Neural cell (in vitro differentiated cells): ENCODE data around the gene SPATA13.

Experiments used
- EP300 ChIP-seq: fragments of 450-650 bp; conservative IDR thresholded peaks from 2 replicates; pipeline ENCODE4 v1.6.1; 2014; ENCODE audit warnings: antibody characterized with exemption, mild to moderate bottlenecking, moderate library complexity; ENCODE audit not compliant: poor library complexity, severe bottlenecking
- EZH2 ChIP-seq: fragments of 200-600, 300-800 bp; shearing (Covaris generic), sonication (generic); IDR thresholded peaks from 2 replicates; pipeline ENCODE4 v1.6.1; 2014; ENCODE audit warnings: antibody characterized with exemption, low read length, borderline replicate concordance, mild to moderate bottlenecking; ENCODE audit not compliant: insufficient read depth, poor library complexity, severe bottlenecking
- MXI1 ChIP-seq: fragments of 450-650 bp; conservative IDR thresholded peaks from 2 replicates; pipeline ENCODE4 v1.6.1; 2014; ENCODE audit warnings: antibody characterized with exemption, mild to moderate bottlenecking; ENCODE audit not compliant: poor library complexity, severe bottlenecking
- POLR2AphosphoS5 ChIP-seq: IDR thresholded peaks from 2 replicates; pipeline ENCODE4 v1.6.1; 2012
- RAD21 ChIP-seq: fragments of 450-650 bp; conservative IDR thresholded peaks from 2 replicates; pipeline ENCODE4 v1.6.1; 2014; ENCODE audit warnings: antibody characterized with exemption, mild to moderate bottlenecking, moderate library complexity
- SMC3 ChIP-seq: fragments of 450-650 bp; conservative IDR thresholded peaks from 2 replicates; pipeline ENCODE4 v1.6.1; 2014; ENCODE audit warnings: antibody characterized with exemption, mild to moderate bottlenecking, moderate library complexity; ENCODE audit not compliant: poor library complexity
- TF ChIP-seq, protein P1 (sequence below): fragments of 450-650 bp; IDR thresholded peaks from 2 replicates; pipeline ENCODE4 v1.5.1; 2014; ENCODE audit warnings: antibody characterized with exemption, mild to moderate bottlenecking, moderate library complexity; ENCODE audit not compliant: poor library complexity, severe bottlenecking
- TF ChIP-seq, protein P2 (sequence below): IDR thresholded peaks from 2 replicates; pipeline ENCODE4 v1.6.1; 2012; ENCODE audit warnings: borderline replicate concordance

GRCh38 chr13:24215732-24216131, 55.2 kb downstream of the SPATA13 start:
- TF ChIP-seq, protein P1, sequence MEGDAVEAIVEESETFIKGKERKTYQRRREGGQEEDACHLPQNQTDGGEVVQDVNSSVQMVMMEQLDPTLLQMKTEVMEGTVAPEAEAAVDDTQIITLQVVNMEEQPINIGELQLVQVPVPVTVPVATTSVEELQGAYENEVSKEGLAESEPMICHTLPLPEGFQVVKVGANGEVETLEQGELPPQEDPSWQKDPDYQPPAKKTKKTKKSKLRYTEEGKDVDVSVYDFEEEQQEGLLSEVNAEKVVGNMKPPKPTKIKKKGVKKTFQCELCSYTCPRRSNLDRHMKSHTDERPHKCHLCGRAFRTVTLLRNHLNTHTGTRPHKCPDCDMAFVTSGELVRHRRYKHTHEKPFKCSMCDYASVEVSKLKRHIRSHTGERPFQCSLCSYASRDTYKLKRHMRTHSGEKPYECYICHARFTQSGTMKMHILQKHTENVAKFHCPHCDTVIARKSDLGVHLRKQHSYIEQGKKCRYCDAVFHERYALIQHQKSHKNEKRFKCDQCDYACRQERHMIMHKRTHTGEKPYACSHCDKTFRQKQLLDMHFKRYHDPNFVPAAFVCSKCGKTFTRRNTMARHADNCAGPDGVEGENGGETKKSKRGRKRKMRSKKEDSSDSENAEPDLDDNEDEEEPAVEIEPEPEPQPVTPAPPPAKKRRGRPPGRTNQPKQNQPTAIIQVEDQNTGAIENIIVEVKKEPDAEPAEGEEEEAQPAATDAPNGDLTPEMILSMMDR, result no peak
- TF ChIP-seq SMC3, result no peak
- TF ChIP-seq, protein P2, sequence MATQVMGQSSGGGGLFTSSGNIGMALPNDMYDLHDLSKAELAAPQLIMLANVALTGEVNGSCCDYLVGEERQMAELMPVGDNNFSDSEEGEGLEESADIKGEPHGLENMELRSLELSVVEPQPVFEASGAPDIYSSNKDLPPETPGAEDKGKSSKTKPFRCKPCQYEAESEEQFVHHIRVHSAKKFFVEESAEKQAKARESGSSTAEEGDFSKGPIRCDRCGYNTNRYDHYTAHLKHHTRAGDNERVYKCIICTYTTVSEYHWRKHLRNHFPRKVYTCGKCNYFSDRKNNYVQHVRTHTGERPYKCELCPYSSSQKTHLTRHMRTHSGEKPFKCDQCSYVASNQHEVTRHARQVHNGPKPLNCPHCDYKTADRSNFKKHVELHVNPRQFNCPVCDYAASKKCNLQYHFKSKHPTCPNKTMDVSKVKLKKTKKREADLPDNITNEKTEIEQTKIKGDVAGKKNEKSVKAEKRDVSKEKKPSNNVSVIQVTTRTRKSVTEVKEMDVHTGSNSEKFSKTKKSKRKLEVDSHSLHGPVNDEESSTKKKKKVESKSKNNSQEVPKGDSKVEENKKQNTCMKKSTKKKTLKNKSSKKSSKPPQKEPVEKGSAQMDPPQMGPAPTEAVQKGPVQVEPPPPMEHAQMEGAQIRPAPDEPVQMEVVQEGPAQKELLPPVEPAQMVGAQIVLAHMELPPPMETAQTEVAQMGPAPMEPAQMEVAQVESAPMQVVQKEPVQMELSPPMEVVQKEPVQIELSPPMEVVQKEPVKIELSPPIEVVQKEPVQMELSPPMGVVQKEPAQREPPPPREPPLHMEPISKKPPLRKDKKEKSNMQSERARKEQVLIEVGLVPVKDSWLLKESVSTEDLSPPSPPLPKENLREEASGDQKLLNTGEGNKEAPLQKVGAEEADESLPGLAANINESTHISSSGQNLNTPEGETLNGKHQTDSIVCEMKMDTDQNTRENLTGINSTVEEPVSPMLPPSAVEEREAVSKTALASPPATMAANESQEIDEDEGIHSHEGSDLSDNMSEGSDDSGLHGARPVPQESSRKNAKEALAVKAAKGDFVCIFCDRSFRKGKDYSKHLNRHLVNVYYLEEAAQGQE, result no peak
- no peak for TF ChIP-seq RAD21
- TF ChIP-seq EP300, result no peak
- no peak for TF ChIP-seq POLR2AphosphoS5
- no peak for TF ChIP-seq EZH2
- no peak for TF ChIP-seq MXI1
